CD4-positive, alpha-beta T cell (primary cell): Measurements from ENCODE around the gene TEKT5. TPM values are rescaled to one million over a fixed set of nuclear protein-coding genes. Genes with fewer than 3 reads are reported as not detected.
"Not testable (repeated sequence)": the region's sequence is repeated elsewhere in the genome, so short reads cannot be mapped to it uniquely, and the experiment has no call there.

Experiments
- ATAC-seq: fragments of 200-7000 bp; cut with Tn5 transposase; one replicate; pipeline ENCODE4 v1.10.0; 2022; ENCODE audit warnings: mild to moderate bottlenecking; ENCODE audit not compliant: poor library complexity
- CTCF ChIA-PET: fragments of 350-600 bp; sonication (Branson Sonifier 250); formaldehyde crosslinking; loops from one replicate; lab custom pipeline; 2021; ENCODE audit warnings: antibody characterized with exemption, inconsistent platforms; lab: Charles Lee
- POLR2A ChIA-PET: fragments of 350-600 bp; sonication (Branson Sonifier 250); formaldehyde crosslinking; loops from one replicate; lab custom pipeline; 2021; ENCODE audit warnings: antibody characterized with exemption, inconsistent platforms; lab: Charles Lee
- DNase-seq, 14 experiments: peaks; one replicate each; pipeline ENCODE4 v3.0.0-alpha.2; 2013 to 2020; ENCODE audit warnings: mixed read lengths in 2 of 14
- H3K27ac ChIP-seq, 2 donors: one replicate each; pipeline versions ENCODE4 v1.5.1 to v1.7.0; 2013; ENCODE audit warnings: low read length in 2 of 2, low read depth in 1 of 2, mild to moderate bottlenecking in 1 of 2
- H3K27me3 ChIP-seq, 2 experiments: 1 replicate in 1 of 2; 2 replicates in 1 of 2; pipeline versions ENCODE4 v1.6.1 to v1.7.0; 2013; ENCODE audit warnings: low read length in 2 of 2, control low read depth in 1 of 2, mild to moderate bottlenecking in 1 of 2, moderate library complexity in 1 of 2; ENCODE audit not compliant: insufficient read depth in 2 of 2, control insufficient read depth in 1 of 2
- H3K36me3 ChIP-seq: one replicate; pipeline ENCODE4 v1.6.1; 2013; ENCODE audit warnings: low read length, control low read depth; ENCODE audit not compliant: insufficient read depth
- H3K4me1 ChIP-seq: one replicate; pipeline ENCODE4 v1.6.1; 2013; ENCODE audit warnings: low read length, control low read depth; ENCODE audit not compliant: insufficient read depth
- H3K4me3 ChIP-seq: one replicate; pipeline ENCODE4 v1.5.1; 2013; ENCODE audit warnings: mild to moderate bottlenecking, low read length, moderate library complexity
- H3K9me3 ChIP-seq, 2 experiments: 1 replicate in 1 of 2; 2 replicates in 1 of 2; pipeline versions ENCODE4 v1.6.1 to v1.7.0; 2013; ENCODE audit warnings: low read length in 2 of 2, mild to moderate bottlenecking in 2 of 2, control low read depth in 1 of 2, moderate library complexity in 1 of 2; ENCODE audit not compliant: control insufficient read depth in 1 of 2, insufficient read depth in 1 of 2
- H3K27ac Mint-ChIP-seq: one replicate; pipeline ENCODE4 v1.8.0; 2020; ENCODE audit warnings: mixed read lengths
- H3K27me3 Mint-ChIP-seq: one replicate; pipeline ENCODE4 v1.8.0; 2021; ENCODE audit warnings: mixed read lengths
- H3K36me3 Mint-ChIP-seq: one replicate; pipeline ENCODE4 v1.8.0; 2021; ENCODE audit warnings: low read depth, mixed read lengths
- H3K4me1 Mint-ChIP-seq: one replicate; pipeline ENCODE4 v1.8.0; 2021; ENCODE audit warnings: low read depth, mixed read lengths
- H3K4me3 Mint-ChIP-seq: one replicate; pipeline ENCODE4 v1.8.0; 2020; ENCODE audit warnings: mild to moderate bottlenecking, mixed read lengths
- H3K9me3 Mint-ChIP-seq: one replicate; pipeline ENCODE4 v1.8.0; 2020; ENCODE audit warnings: mixed read lengths
- CTCF ChIP-seq: fragments of 200-600 bp; IDR thresholded peaks from one replicate; pipeline ENCODE4 v1.8.0; 2022; ENCODE audit warnings: antibody characterized with exemption, mild to moderate bottlenecking
- intact Hi-C, 2 experiments: fragments of 100-400 bp; cut with DNase I in 1 of 2; cut with micrococcal nuclease in 1 of 2; formaldehyde crosslinking; loops; one replicate each; pipeline versions ENCODE4 v1.15.1 to v1.9.0; 2023 to 2025; cut with DNase I, micrococcal nuclease
- total RNA-seq, 174 experiments: library from RNA in 2 of 174; stranded (reverse) in 2 of 174; gene quantifications; one replicate each; pipeline ENCODE4 v1.2.3 and lab custom pipeline; 2021 to 2026

TEKT5 gene
- total RNA-seq, 2 experiments from 2014 or later: not detected

GRCh38 chr16:10679921-10680320 lies 14.8 kb downstream of the TEKT5 start:
- Mint-ChIP-seq H3K27ac (no peak overlapping the region), H3K4me1 (no peaks in the 10 kb centered on the region), H3K9me3 (no peaks in the 10 kb centered on the region), H3K36me3 (no peaks in the 10 kb centered on the region), H3K4me3 (no peak overlapping the region), H3K27me3 (peaks cover 6% of the 10 kb centered on the region)
- Histone ChIP-seq H3K36me3 (no peaks in the 10 kb centered on the region), H3K4me1 (no peaks in the 10 kb centered on the region), H3K9me3 (peaks cover 0 to 6% of the 10 kb centered on the region in 2 experiments), H3K4me3 (no peak overlapping the region), H3K27ac (no peak overlapping the region), H3K27me3 (peaks cover 0 to 2% of the 10 kb centered on the region in 2 experiments)
- intact Hi-C loops: no loop called here
- POLR2A ChIA-PET: no interaction called here
- TF ChIP-seq CTCF: no peak
- DNase-seq: no peak
- CTCF ChIA-PET: no interaction called here
- ATAC-seq: no peak

GRCh38 chr16:10679441-10679840 lies 15.3 kb downstream of the TEKT5 start:
- intact Hi-C loops, H3K4me1 ChIP-seq, H3K4me1 Mint-ChIP-seq, H3K36me3 ChIP-seq, H3K4me3 ChIP-seq, H3K27me3 ChIP-seq, DNase-seq, H3K4me3 Mint-ChIP-seq, CTCF ChIA-PET, H3K27me3 Mint-ChIP-seq, H3K9me3 Mint-ChIP-seq, H3K27ac ChIP-seq, H3K27ac Mint-ChIP-seq, H3K36me3 Mint-ChIP-seq, ATAC-seq, H3K9me3 ChIP-seq, POLR2A ChIA-PET: not testable (repeated sequence)

- DNase-seq: no peak
- Histone ChIP-seq H3K4me1 (no peaks in the 10 kb centered on the region), H3K27ac (no peak overlapping the region), H3K9me3 (peaks cover 0 to 6% of the 10 kb centered on the region in 2 experiments), H3K4me3 (no peak overlapping the region), H3K27me3 (peaks cover 0 to 2% of the 10 kb centered on the region in 2 experiments), H3K36me3 (no peaks in the 10 kb centered on the region)
- H3K9me3 Mint-ChIP-seq: no peaks in the 10 kb centered on the region
- H3K27ac Mint-ChIP-seq: no peak overlapping the region
- CTCF ChIA-PET: no interaction called here
- TF ChIP-seq CTCF: no peak
- H3K27me3 Mint-ChIP-seq: peaks cover 6% of the 10 kb centered on the region
- intact Hi-C loops: no loop called here
- POLR2A ChIA-PET: no interaction called here
- no peaks in the 10 kb centered on the region for H3K4me1 Mint-ChIP-seq
- no peak overlapping the region for H3K4me3 Mint-ChIP-seq
- no peaks in the 10 kb centered on the region for H3K36me3 Mint-ChIP-seq
- no peak for ATAC-seq
Measured at GRCh38 chr16:10678655-10679054, 16.1 kb downstream of the TEKT5 start.

- DNase-seq (no peak), ATAC-seq (no peak)
- Mint-ChIP-seq H3K4me3 (no peak overlapping the region), H3K27ac (no peak overlapping the region), H3K4me1 (no peaks in the 10 kb centered on the region), H3K9me3 (no peaks in the 10 kb centered on the region), H3K36me3 (no peaks in the 10 kb centered on the region), H3K27me3 (peaks cover 6% of the 10 kb centered on the region)
- H3K4me1 ChIP-seq: no peaks in the 10 kb centered on the region
- POLR2A ChIA-PET: no interaction called here
- H3K9me3 ChIP-seq: peaks cover 0 to 6% of the 10 kb centered on the region in 2 experiments
- CTCF ChIA-PET: no interaction called here
- no peak overlapping the region for H3K4me3 ChIP-seq
- TF ChIP-seq CTCF: no peak
- H3K27me3 ChIP-seq: no peaks in the 10 kb centered on the region
- no peak overlapping the region for H3K27ac ChIP-seq
- H3K36me3 ChIP-seq: no peaks in the 10 kb centered on the region
- intact Hi-C loops: no loop called here
Measured at GRCh38 chr16:10676284-10676683, 18.4 kb downstream of the TEKT5 start.
